ENCODE data around the gene DVL1.

Gene DVL1

GRCh38 chr1:1347663-1348419, 1.4 kb downstream of the DVL1 start:
- no peak for TF ChIP-seq YY1 (IDR thresholded peaks at IDR 0.05; ENCODE audit: low read depth)
- peak; percentile 21; the same call in 1 of the 2 replicates for TF ChIP-seq TAF1 (IDR thresholded peaks at IDR 0.05; ENCODE audit: low read depth)
- 0 out of 2 replicates have a peak, but pooled peaks have one; percentile 17 for TF ChIP-seq EGR1 (IDR thresholded peaks at IDR 0.05)
- TF ChIP-seq, protein P1, sequence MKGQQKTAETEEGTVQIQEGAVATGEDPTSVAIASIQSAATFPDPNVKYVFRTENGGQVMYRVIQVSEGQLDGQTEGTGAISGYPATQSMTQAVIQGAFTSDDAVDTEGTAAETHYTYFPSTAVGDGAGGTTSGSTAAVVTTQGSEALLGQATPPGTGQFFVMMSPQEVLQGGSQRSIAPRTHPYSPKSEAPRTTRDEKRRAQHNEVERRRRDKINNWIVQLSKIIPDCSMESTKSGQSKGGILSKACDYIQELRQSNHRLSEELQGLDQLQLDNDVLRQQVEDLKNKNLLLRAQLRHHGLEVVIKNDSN (IDR thresholded peaks at IDR 0.05), result no peak
- peak; percentile 79 for TF ChIP-seq MAX (IDR thresholded peaks at IDR 0.05)
- TF ChIP-seq NFIC (IDR thresholded peaks at IDR 0.05), result no peak
- no peak for TF ChIP-seq RAD21 (IDR thresholded peaks at IDR 0.05; ENCODE audit: low read depth)
- TF ChIP-seq, protein P2, sequence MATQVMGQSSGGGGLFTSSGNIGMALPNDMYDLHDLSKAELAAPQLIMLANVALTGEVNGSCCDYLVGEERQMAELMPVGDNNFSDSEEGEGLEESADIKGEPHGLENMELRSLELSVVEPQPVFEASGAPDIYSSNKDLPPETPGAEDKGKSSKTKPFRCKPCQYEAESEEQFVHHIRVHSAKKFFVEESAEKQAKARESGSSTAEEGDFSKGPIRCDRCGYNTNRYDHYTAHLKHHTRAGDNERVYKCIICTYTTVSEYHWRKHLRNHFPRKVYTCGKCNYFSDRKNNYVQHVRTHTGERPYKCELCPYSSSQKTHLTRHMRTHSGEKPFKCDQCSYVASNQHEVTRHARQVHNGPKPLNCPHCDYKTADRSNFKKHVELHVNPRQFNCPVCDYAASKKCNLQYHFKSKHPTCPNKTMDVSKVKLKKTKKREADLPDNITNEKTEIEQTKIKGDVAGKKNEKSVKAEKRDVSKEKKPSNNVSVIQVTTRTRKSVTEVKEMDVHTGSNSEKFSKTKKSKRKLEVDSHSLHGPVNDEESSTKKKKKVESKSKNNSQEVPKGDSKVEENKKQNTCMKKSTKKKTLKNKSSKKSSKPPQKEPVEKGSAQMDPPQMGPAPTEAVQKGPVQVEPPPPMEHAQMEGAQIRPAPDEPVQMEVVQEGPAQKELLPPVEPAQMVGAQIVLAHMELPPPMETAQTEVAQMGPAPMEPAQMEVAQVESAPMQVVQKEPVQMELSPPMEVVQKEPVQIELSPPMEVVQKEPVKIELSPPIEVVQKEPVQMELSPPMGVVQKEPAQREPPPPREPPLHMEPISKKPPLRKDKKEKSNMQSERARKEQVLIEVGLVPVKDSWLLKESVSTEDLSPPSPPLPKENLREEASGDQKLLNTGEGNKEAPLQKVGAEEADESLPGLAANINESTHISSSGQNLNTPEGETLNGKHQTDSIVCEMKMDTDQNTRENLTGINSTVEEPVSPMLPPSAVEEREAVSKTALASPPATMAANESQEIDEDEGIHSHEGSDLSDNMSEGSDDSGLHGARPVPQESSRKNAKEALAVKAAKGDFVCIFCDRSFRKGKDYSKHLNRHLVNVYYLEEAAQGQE (IDR thresholded peaks at IDR 0.05; ENCODE audit: low read depth), result no peak
- no peak for TF ChIP-seq EP300 (IDR thresholded peaks at IDR 0.05; ENCODE audit: borderline replicate concordance)
- no peak for TF ChIP-seq CREB1 (IDR thresholded peaks at IDR 0.05; ENCODE audit: low read depth)
- TF ChIP-seq TEAD4 (IDR thresholded peaks at IDR 0.05), result no peak
- peak; percentile 17; the same call in 1 of the 2 replicates for TF ChIP-seq ZBTB7A (IDR thresholded peaks at IDR 0.05; ENCODE audit: low read depth)

DNA sequence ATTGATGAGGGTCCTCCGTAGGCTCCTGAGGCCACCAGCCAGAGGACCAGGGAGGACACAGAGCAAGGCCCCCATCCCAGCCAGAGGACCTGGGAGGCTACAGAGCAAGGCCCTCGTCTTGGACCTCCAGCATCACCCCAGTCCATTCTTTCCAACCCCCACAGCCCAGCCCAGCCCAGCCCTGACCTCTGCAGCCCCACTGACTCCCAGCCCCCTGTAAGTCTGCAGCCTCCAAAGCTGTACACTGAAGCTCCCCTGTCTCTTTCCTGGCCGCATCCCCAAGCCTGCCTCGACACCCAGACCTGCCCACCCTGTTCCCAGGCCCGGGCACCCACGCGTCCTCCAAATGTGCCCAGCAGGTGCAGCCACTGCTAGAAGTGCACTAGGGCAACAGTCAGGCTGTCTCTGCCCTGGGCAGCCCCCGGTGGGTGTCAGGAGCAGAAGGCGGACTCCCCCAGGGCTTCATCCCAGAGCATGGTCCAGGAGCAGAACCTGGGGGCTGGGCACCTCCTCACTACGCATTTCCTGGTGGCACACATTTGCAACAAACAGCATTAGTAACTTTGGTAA, 2.1 kb downstream of the DVL1 start:
- TF ChIP-seq CREB1 (IDR thresholded peaks at IDR 0.05; ENCODE audit: low read depth) (no peak), MAX (IDR thresholded peaks at IDR 0.05) (no peak), EP300 (IDR thresholded peaks at IDR 0.05; ENCODE audit: borderline replicate concordance) (no peak), ZBTB7A (IDR thresholded peaks at IDR 0.05; ENCODE audit: low read depth) (0 out of 2 replicates have a peak, but pooled peaks have one; percentile 15), RAD21 (IDR thresholded peaks at IDR 0.05; ENCODE audit: low read depth) (no peak)

- TF ChIP-seq TEAD4 (IDR thresholded peaks at IDR 0.05), result no peak
- no peak for TF ChIP-seq RAD21 (IDR thresholded peaks at IDR 0.05; ENCODE audit: low read depth)
- TF ChIP-seq, protein P1 (IDR thresholded peaks at IDR 0.05), result no peak
- no peak for TF ChIP-seq FOXM1 (IDR thresholded peaks at IDR 0.05; ENCODE audit: borderline replicate concordance, low read depth)
- no peak for TF ChIP-seq TCF12 (IDR thresholded peaks at IDR 0.05; ENCODE audit: low read depth)
- TF ChIP-seq ZBTB7A (IDR thresholded peaks at IDR 0.05; ENCODE audit: low read depth), result no peak
- no peak for TF ChIP-seq TAF1 (IDR thresholded peaks at IDR 0.05; ENCODE audit: low read depth)
- no peak for TF ChIP-seq CEBPB (IDR thresholded peaks at IDR 0.05)
Measured at GRCh38 chr1:1346501-1346890, 2.7 kb downstream of the DVL1 start.

DNA sequence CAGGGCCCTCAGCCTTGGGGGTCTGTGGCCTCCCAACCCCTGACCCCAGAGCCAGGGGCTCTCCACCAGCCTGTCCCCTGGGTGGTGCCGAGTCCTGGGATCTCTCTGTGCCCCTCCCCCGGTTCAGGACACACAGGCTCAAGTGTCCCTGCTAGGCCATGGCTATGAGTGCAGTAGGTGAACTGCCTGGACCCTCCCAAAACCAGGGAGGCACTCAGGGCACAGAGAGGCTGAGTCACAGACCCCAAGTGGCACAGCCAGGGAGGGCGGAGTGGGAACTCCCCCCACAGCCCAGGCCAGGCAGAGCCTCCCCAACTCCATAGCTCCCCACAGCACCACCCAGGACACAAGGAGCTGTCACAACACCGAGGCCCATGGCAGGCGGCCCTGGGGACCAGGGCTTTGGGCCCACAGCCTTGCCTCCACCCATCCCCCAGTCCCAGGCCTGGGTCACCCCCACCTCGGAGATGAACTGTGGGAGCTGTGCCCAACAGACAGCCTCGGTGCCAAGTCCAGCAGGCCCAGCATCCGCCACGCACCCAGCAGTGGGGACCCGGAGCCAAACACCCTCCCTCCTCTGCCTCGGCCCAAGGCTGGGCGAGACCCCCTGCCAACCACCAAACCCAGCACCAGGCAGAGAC, 3.2 kb downstream of the DVL1 start:
- no peak for TF ChIP-seq NFIC (IDR thresholded peaks at IDR 0.05)
- TF ChIP-seq FOXM1 (IDR thresholded peaks at IDR 0.05; ENCODE audit: borderline replicate concordance, low read depth), result no peak
- no peak for TF ChIP-seq ZBTB7A (IDR thresholded peaks at IDR 0.05; ENCODE audit: low read depth)

GRCh38 chr1:1345384-1345783, 3.8 kb downstream of the DVL1 start:
- TF ChIP-seq TAF1 (IDR thresholded peaks at IDR 0.05; ENCODE audit: low read depth) (no peak), ZBTB7A (IDR thresholded peaks at IDR 0.05; ENCODE audit: low read depth) (0 out of 2 replicates have a peak, but pooled peaks have one; percentile 19)

DNA sequence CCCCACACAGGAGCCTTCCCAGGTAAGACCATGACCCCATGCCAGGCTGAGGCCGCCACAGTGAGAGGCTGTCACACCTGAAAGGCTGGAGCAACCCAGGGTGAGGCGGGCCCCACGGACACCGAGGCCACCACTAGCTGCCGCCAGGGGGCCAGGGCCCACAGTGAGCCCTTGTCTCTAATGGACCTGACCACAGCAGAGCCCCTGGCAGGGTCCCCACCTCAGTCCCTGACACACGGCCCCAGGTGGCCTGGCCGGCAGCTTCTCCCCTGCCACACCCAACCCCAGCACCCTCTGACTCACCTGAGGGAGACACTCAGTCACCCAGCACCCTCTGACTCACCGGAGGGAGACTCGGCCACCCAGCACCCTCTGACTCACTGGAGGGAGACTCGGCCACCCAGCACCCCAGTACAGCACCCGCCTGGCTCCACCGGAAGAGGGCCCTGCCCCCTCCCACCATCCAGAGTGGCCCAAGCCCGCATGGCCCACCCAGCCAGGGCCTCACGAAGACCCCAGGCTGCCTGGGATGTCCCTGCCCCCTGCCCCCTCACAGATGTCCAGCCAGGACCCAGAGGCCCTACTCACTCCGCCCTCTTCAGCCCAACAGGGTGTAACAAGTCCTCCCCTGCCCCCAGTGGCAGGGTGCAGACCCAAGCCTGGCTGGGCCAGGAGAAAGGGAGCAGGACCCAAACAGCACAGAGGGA, 4.4 kb downstream of the DVL1 start:
- no peak for TF ChIP-seq CREB1 (IDR thresholded peaks at IDR 0.05; ENCODE audit: low read depth)
- TF ChIP-seq ZBTB7A (IDR thresholded peaks at IDR 0.05; ENCODE audit: low read depth), result peak; percentile 68
- TF ChIP-seq TCF12 (IDR thresholded peaks at IDR 0.05; ENCODE audit: low read depth), result peak; percentile 64

- TF ChIP-seq, protein P1 (IDR thresholded peaks at IDR 0.05), result no peak
- no peak for TF ChIP-seq RAD21 (IDR thresholded peaks at IDR 0.05; ENCODE audit: low read depth)
- no peak for TF ChIP-seq ZBTB7A (IDR thresholded peaks at IDR 0.05; ENCODE audit: low read depth)
- no peak for TF ChIP-seq CEBPB (IDR thresholded peaks at IDR 0.05)
- no peak for TF ChIP-seq TCF12 (IDR thresholded peaks at IDR 0.05; ENCODE audit: low read depth)
- TF ChIP-seq MAX (IDR thresholded peaks at IDR 0.05), result no peak
- TF ChIP-seq NFIC (IDR thresholded peaks at IDR 0.05), result no peak
- no peak for TF ChIP-seq TAF1 (IDR thresholded peaks at IDR 0.05; ENCODE audit: low read depth)
- TF ChIP-seq, protein P2 (IDR thresholded peaks at IDR 0.05; ENCODE audit: low read depth), result no peak
- no peak for TF ChIP-seq TEAD4 (IDR thresholded peaks at IDR 0.05)
- TF ChIP-seq FOXM1 (IDR thresholded peaks at IDR 0.05; ENCODE audit: borderline replicate concordance, low read depth), result no peak
- TF ChIP-seq CREB1 (IDR thresholded peaks at IDR 0.05; ENCODE audit: low read depth), result no peak
- no peak for TF ChIP-seq EGR1 (IDR thresholded peaks at IDR 0.05)
- TF ChIP-seq EP300 (IDR thresholded peaks at IDR 0.05; ENCODE audit: borderline replicate concordance), result no peak
- no peak for TF ChIP-seq YY1 (IDR thresholded peaks at IDR 0.05; ENCODE audit: low read depth)
Measured at GRCh38 chr1:1343811-1344421, 5.3 kb downstream of the DVL1 start.

All from Ishikawa (cell line).